Activated CD8-positive, alpha-beta memory T cell treated with anti-CD3 and anti-CD28 coated beads, Interleukin-2, amount 50 U/mL, for 24 hours (primary cell): ENCODE data around the gene USP33.
"Not testable (repeated sequence)": the region's sequence is repeated elsewhere in the genome, so short reads cannot be mapped to it uniquely, and the experiment has no call there.

Experiments
- DNase-seq: peaks from one replicate; pipeline ENCODE4 v3.0.0-alpha.2; 2020; ENCODE audit errors: extremely low read depth

Gene USP33

DNA sequence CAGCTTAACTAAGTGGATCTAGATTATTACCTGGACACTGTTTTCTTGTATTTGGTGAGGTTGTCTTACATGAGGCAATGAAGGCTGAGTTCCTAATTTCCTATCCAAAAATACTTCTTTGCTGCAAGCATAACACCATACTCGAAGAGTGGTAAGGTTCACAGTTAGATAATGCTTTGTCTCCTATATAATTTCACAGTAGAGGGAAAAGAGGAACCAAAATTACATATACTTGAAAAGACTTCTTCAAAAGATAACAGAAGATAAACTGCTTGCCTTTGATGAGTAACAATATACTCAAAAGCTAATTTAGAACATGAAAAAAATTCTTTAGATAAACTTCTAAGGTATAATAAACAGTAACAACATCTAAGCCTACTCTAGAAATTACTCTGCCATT, 20.4 kb downstream of the USP33 start:
- no peak for DNase-seq

DNA sequence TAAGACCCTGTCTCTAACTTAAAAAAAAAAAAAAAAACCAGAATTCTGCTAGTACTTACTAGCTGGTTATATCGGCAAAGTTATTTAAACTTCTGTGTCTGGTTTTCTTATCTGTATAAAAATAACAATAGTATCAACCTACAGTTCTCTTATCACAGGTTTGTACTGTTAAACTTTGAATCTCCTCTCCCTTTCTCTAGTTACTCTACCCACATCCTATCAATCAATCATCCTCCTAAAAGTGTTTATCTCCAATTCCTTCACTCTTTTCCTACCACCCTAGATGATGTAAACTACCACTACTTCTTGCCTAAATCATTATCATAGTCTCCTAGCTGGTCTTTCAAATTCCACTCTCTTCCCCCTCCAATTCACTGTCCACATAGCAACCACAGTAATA, 27.6 kb downstream of the USP33 start:
- no peak for DNase-seq

DNA sequence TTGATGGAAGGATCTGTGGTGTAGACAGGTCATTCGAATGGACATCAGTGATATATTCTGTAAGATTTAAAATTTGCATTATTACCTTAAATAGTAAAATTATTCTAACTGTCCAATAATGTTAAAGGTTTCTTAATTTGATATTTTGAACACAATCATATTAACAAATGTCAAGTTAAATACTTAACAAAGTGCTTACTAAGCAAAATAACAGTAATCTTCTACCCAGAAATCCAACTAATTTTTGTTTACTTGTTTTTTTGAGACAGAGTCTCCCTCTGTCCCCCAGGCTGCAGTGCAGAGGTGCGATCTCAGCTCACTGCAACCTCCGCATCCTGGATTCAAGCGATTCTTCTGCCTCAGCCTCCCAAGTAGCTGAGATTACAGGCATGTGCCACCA, 33.9 kb downstream of the USP33 start:
- DNase-seq = no peak

DNA sequence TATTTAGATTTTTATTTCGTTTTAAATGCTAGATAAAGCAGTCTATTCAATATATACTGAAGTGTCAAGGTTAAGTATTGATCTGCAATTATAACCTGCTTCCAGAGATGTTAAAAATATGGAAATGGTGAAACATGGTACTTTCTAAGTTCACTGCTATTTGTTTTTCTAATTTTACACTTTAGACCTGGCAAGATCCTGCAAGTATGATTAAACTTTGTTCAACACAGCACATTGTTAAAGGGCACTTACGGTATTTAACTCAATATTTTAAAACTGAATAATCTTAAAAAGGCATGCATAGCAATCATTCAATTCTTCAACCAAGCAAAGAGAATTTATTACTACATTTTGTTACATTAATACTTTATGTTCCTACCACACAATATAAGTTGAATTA, 41.5 kb downstream of the USP33 start:
- DNase-seq = no peak

DNA sequence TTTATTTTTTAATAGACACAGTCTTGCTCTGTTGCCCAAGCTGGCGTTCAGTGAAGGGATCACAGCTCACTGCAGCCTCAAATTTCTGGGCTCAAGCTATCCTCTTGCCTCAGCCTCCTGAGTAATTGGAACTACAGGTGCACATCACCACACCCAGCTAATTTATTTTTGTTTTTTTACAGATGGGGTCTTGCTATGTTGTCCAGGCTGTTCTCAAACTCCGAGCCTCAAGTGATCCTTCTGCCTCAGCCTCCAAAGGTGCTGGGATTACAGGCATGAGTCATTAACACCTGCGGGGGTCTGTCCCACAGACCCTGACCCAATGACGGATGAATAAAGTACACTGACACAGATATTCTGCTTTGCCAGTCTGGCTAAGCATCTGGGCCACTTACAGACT, 43.6 kb downstream of the USP33 start:
- DNase-seq = no peak

DNA sequence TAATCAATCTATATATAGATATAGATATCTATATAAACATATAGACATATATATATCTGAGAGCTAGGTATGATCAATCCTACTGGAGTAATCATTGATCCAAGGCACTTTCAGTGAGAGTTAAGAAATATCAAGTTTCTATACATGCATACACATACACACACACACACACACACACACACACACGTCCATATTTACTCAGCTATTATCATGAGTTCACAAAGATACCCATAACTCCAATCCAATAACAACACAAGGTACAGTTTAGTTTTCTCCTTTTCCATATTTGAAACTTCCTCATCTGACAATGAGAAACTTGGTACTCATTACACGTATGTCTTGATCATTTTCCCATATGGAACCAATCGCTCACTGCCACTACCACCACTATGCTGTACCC, 49.9 kb downstream of the USP33 start:
- DNase-seq = no peak

DNA sequence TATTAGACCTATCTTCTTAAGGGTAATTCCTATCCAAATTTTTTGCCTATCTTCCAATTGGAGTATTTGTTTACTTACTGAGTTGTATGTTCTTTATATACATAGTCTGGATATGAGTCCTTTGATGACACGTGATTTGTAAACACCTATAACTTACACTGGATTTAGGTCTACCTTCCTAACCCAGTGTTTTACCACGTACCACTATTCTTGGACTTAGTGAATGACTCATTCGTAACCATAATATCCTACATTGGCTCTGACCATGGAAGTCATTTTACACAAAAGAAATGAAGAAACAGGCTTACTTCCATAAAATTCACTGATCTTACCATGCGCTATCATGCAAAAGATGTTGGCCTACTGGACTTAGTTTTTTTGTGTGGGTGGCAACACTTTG, 53.3 kb downstream of the USP33 start:
- no peak for DNase-seq

DNA sequence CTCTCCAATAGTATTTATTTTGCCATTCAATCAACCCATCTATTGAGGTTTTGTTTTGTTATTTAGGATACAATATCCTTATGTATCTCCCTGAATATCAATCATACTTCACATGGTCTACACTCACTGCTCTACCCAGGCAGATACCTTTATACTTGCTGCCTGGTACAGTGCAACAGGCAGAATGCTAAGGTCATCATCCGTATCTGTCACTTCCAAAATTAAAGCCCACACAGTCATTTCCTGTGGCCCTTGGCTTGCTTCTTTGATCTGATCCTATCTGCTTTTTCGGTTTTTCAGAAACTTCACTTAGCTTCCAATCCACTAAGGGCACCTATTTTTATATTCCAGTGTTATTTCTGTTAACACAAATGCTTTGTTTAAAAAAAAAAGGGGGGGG, 54.9 kb downstream of the USP33 start:
- no peak for DNase-seq

DNA sequence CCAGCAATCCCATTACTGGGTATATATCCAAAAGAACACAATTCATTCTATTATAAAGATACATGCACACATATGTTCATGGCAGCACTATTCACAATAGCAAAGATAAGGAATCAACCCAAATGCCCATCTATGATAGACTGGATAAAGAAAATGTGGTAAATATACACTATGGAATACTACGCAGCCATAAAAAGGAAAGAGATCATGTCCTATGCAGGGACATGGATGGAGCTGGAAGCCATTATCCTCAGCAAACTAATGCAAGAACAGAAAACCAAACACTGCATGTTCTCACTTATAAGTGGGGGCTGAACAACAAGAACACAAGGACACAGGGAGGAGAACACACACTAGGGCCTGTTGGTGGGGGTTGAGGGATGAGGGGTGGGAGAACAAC, 60.0 kb downstream of the USP33 start:
- not testable (repeated sequence) for DNase-seq

DNA sequence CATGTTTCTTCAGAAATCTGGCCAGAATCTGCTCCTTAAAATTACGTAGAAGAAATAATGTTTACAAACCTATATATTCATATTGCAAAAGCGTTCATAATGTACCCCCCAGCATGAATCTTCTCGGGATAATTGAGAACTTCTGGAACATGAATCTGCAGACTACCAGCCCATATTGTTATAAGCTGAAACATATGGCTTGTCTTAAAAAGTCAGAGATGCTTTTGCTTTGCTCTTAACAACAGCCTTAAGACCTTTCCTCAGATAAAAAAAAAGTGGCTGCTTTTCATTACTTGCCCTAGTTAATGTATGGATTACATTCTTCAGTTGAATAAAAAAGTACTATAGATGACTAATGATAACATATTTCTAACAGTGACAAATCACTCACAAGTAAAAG, 62.2 kb downstream of the USP33 start:
- no peak for DNase-seq

DNA sequence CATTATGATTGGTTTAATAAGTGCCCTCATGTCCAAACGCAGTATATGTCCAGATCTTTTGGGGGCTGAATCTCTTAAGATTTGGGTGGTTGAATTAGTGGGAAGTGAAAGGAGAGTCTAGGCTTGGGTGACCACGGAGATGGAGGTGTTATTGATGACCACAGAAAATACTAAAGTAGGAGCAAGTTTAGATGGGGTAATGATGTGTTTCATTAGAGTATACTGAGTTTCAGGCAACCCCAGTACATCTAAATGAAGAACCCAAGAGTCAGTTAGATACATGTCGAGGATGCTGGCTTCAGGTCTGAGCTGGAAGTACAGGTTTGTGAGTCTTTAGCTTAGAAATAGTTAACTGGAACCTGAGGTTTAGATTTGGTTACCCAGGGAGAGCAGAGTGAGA, 70.7 kb downstream of the USP33 start:
- no peak for DNase-seq

DNA sequence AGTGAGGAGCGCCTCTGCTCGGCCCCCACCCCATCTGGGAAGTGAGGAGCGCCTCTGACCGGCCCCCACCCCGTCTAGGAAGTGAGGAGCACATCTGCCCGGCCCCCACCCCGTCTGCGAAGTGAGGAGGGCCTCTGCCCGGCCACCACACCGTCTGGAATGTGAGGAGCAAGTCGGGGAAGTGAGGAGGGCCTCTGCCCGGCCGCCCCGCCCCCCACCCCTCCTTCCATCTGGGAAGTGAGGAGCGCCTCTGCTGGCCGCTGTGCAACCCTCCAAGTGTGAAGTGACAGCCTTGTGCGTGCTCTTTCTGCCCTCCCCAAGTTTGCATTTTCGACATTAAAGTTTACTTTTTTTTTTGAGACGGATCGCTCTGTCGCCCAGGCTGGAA, 72.1 kb downstream of the USP33 start:
- DNase-seq = no peak

DNA sequence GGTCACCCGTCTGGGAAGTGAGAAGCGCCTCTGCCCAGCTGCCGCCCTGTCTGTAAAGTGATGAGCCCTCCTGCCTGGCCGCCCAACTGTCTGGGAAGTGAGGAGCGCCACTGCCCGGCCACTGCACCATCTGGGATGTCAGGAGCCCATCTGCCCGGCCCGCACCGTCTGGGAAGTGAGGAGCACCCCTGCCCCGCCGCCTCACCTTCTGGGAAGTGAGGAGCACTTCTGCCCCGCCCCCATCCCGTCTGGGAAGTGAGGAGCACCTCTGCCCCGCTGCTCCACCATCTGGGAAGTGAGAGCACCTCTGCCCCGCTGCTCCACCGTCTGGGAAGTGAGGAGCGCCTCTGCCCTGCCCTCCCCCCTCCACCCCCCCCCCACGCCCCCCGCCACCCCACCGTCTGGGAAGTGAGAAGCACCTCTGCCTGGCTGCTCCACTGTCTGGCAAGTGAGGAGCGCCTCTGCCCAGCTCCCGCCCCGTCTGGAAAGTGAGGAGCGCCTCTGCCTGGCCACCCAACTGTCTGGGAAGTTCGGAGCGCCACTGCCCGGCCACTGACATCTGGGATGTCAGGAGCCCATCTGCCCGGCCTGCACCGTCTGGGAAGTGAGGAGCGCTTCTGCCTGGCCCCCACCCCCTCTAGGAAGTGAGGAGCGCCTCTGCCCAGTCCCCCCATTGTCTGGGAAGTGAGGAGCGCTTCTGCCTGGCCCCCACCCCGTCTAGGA, 72.7 kb downstream of the USP33 start:
- DNase-seq = no peak

DNA sequence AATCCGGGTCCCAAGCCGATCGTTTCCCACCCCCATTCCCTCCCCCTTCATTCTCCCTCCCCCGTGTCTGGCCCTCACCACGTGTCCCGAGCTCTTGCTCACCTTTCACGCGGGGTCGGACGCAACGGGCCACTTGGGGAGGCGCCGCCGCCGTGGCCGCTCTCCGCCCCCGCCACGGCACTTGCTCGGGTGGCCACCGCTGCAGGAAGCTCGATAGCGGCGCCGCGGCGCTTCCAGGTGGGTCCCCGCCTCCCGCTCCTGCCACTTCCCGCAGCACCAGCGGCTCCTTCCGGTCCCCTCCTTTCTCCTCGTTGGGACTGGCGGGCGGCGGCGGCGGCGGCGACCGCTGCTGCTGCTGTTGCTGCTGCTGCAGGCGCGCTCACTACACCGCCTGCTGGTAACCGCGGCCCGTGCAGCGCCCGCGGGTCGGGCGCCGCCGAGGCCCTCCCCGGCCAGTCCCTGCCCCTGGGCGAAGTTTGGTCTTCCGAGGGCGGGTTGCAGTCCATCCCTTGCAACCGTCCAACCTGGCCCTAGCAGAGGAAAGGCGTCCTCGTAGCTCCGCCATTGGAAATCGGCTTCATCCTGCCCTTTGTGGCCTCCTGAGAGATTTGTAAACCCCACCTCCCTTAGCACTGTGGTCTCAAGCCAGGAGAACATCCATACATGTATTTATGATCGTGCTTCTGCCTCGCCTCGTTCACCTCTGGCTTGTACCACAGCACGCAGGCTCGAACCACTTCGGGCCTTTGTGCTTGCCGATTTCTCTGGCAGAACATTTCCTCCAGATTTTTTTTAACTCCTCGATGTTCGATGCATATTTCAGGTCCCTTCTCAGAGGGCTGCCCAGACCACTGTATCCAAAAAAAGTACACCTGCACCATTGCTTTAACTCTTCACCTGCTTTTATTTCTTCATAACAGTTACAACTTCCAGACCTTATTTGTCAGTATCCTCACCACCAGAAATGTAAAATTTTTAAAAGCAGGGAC, 76.2 kb downstream of the USP33 start:
- DNase-seq = peak; percentile 77

DNA sequence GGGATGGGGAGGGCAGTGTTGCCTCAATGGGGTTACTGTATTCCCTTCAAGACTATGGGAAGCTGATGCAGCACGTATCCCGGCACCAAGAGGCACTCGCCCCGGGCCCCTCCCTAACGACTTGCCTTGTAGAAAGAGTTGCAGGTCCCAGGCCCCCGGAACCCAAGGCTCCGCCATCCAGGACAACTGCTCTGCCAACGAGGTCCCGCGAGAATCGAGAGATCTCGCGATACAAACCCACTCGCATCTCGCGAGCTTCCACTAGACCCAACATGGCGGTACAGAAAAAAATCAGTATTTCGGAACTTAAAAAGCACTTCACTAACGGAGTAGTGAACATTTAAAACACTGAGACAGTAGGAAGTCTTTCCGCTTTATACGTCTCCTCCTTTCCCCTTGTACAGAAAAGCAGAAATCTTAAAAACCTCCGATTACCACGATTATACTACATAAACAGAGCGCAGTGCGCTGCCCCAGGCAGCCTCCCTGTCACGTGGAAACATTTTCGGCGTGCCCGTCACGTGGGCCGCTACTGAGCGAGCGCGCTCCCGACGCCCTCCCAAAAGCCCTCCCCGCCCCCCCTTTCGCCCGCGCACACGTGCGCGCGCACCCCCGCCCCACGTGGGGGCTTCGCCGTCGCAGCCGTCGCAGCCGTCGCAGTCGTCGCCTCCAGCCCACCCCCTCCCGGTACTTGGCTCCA, 77.0 kb downstream of the USP33 start, which contains the start of gene ZZZ3:
Gene ZZZ3, minus strand, starts transcription at position 199 of the 700 bp plus-strand sequence. CDS start 49,304 bp downstream, outside the sequence.
- peak; percentile 72 for DNase-seq

DNA sequence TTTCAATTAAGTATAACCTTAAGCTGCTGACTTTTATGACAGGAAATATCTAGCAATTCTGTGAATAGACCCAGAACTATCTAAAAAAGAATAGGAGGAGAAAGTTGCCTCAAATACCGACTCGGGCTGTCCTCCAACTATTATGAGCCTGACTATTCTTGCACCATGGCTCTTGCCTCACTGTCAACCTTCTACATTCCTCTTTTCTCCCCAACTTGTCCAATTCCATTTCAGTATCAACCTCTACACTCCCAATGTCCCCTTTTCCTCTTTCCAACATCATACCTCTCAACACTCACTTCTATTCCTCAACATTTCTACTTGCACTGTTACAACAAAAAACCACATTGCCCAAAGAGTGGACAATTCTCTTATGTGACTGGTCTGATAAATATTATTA, 79.5 kb downstream of the USP33 start:
- no peak for DNase-seq

DNA sequence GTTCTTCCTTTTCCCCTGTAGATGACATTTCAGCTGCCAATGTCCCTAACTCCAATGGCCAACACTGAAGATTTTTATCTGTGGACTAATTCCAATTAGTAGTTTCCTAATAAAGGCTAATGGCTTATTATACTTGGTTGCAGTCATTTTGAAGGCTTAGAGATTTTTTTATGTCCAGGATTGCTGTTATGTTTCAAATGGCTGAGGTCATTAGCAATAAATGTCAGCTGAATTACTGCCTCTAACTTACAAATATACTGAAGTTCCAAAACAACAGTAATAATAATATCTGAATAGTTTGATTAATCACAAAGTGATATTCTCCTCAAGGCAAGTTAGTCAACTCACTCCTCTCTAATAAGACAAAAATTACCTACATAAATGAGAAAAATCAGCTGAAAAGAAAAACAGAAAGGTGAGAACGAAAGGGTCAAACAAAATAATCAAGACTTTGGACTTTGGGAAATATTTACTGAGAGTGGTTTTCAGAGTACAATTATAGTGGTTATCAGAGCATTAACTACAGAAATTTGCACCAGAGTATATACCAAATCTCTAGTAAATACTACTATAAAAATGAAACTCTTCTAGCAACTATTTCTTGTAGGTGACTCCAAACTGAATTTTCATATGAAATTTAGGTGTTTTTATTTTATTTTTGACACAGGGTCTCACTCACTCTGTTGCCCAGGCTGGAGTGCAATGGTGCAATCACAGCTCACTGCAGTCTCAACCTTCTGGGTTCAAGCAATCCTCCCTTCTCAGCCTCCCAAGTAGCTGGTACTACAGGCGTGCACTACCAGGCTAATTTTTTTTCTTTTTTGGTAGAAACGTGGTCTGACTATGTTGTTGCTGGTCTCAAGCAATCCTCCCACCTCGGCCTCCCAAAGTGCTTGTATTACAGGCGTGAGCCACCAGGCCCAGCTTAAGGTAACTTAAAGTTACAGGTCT, 80.7 kb downstream of the USP33 start:
- DNase-seq = no peak

DNA sequence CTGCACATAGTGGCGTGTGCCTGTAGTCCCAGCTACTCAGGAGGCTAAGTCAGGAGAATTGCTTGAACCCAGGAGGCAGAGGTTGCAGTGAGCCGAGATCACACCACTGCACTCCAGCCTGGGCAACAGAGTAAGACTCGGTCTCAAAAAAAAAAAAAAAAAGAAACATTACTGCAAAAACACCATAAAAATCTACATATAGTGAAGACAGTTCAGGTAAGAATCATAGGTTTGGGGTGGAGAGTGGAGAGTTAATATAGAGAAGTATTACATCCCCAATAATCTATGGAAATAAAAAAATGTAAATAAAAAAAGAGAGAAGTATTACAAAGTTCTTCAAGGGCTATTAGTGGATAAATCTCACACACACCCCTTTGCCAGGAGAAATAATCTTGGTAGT, 84.8 kb downstream of the USP33 start:
- DNase-seq = not testable (repeated sequence)

DNA sequence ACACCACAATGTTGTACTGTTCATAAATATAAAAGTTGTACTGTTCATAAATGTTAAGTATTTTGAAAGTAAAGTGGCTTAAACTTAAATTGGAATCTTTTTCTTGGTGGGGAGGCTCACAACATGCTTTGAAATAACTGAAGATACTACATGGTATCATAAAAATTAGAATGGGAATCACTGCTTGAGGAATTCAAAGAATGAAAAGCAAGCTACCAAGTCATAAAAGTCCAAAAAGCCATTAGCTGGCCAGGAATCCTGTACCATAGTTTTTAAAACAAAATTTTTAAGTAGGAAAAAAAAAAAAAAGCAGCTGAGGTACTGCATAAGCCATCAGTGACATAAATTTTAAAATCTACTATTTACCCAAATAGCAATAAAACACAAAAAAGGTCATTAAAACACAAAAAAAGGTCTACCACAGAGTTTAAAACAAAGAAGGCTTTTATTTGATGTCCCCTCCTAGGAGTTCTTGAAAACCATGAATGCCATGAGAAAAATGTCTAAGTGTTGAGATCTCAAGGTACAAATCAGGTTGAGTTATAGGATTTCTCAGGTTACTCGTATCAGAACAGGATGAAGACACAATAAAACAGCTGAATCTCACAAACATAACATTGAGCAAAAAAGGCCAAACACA, 85.8 kb downstream of the USP33 start:
- DNase-seq = no peak

DNA sequence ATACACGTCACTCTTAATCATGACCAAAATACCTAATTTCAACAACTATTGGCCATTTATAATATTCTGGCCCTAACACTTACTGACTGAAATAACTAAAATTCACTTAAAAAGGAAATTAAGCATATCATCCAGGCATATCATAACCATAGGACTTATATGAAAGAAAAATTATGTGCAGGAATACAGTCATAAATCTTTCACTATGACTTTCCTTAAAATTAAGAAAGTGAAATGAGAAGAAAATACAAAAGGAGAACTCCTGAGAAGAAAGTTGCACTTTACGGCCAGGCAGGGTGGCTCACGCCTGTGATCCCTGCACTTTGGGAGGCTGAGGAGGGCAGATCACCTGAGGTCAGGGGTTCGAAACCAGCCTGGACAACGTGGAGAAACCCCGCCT, 86.6 kb downstream of the USP33 start:
- DNase-seq = no peak

DNA sequence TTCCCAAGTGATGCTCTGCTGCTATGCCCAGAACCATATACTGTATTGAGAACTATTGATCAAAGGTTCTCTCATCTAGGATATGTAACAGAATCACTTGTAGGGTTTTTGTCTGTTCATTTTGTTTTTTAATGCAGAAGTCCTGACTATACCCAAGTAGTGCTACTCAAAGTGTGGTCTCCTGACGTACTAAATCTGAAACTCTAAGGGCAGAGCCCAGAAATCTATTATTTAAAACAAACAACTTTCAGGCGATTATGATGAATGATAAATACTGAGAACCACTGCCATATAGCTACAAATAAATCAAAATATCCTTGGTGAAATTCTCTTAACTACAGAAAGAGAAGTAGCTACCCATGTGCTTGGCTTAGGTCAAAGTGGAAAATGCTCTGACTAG, 87.3 kb downstream of the USP33 start:
- no peak for DNase-seq
